ENCODE data around the gene KLK6. TPM values are rescaled to one million over a fixed set of nuclear protein-coding genes. Genes with fewer than 3 reads are reported as not detected.

Gene KLK6
- total and polyA plus RNA-seq, 2 donors (not counting 3 experiments of a cell fraction or from before 2014, with no cell fraction given), result 0.12 TPM; not detected in 1

DNA sequence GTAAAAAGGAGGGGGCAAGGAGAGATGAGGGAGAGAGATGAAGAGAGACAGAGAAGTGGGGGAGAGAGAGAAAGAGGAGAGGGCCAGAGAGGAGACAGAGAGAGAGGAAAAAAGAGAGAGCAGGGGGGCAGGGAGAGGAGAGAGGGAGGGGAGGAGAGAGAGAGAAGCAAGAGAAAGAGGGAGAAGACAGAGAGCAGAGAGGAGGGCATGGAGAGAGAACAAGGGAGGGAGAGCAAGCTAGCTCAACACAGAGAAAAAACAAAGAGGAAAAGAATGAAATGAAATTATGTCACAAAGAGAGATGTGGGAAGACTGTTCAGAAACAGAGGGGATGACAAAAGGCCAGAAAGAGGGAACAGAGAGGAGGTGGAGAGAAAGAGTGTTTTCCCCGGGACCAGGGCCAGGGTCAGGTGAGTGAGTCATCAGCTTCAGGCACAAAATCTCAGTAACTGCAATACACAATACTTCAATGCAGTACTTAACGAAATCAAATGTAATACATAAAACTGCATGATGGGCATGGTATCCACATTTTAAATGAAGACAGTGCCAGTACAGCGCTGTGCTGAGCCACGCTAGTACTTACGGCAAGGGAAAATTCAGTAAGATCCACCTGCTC, 9.5 kb upstream of the KLK6 start:
- no peak overlapping the region for H2AFZ ChIP-seq (ENCODE audit: low read depth, low read length)
- no peak overlapping the region for H3K4me2 ChIP-seq (ENCODE audit: insufficient read depth, low read length)
- H3K27me3 ChIP-seq (ENCODE audit: control insufficient read depth in 2 of 2, insufficient read depth in 2 of 2, low read length in 2 of 2), result no peaks in the 10 kb centered on the region
- no peak overlapping the region for H3K9ac ChIP-seq (replicated peaks; ENCODE audit: extremely low read depth, insufficient read depth, low read length)
- H3K9me3 ChIP-seq (replicated peaks; ENCODE audit: control insufficient read depth, insufficient read depth, low read length), result no peaks in the 10 kb centered on the region
- H3K9me1 ChIP-seq (replicated peaks; ENCODE audit: control insufficient read depth, extremely low read depth, insufficient read depth, low read length), result no peaks in the 10 kb centered on the region
- H3K79me2 ChIP-seq (ENCODE audit: control insufficient read depth, insufficient read depth, low read length), result no peaks in the 10 kb centered on the region
- CTCF ChIA-PET, result no interaction called here
- TF ChIP-seq, protein P1, sequence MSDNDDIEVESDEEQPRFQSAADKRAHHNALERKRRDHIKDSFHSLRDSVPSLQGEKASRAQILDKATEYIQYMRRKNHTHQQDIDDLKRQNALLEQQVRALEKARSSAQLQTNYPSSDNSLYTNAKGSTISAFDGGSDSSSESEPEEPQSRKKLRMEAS (IDR thresholded peaks at IDR 0.05; ENCODE audit: insufficient read depth, insufficient read length), result no peak
- TF ChIP-seq EZH2 (IDR thresholded peaks at IDR 0.05; ENCODE audit: borderline replicate concordance, low read depth, low read length, severe bottlenecking), result no peak
- no peak for TF ChIP-seq FOS (IDR thresholded peaks at IDR 0.05; ENCODE audit: borderline replicate concordance, insufficient read depth, low read length)
- no peak for TF ChIP-seq MYC (IDR thresholded peaks at IDR 0.05; ENCODE audit: low read depth, low read length)
- TF ChIP-seq, protein P2, sequence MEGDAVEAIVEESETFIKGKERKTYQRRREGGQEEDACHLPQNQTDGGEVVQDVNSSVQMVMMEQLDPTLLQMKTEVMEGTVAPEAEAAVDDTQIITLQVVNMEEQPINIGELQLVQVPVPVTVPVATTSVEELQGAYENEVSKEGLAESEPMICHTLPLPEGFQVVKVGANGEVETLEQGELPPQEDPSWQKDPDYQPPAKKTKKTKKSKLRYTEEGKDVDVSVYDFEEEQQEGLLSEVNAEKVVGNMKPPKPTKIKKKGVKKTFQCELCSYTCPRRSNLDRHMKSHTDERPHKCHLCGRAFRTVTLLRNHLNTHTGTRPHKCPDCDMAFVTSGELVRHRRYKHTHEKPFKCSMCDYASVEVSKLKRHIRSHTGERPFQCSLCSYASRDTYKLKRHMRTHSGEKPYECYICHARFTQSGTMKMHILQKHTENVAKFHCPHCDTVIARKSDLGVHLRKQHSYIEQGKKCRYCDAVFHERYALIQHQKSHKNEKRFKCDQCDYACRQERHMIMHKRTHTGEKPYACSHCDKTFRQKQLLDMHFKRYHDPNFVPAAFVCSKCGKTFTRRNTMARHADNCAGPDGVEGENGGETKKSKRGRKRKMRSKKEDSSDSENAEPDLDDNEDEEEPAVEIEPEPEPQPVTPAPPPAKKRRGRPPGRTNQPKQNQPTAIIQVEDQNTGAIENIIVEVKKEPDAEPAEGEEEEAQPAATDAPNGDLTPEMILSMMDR (IDR thresholded peaks at IDR 0.05; ENCODE audit: extremely low read depth in 1 of 2, insufficient read depth in 1 of 2, low read depth in 1 of 2, low read length in 2 of 2), result no peak
- TF ChIP-seq GATA2 (IDR thresholded peaks at IDR 0.05; ENCODE audit: insufficient read depth, insufficient read length, low read depth, low read length), result no peak
- TF ChIP-seq JUN (IDR thresholded peaks at IDR 0.05; ENCODE audit: borderline replicate concordance, insufficient read depth, insufficient read length, low read depth), result no peak
- no peak for TF ChIP-seq POLR2AphosphoS5 (IDR thresholded peaks at IDR 0.05; ENCODE audit: insufficient read depth, low read depth, low read length)
- TF ChIP-seq POLR2A (IDR thresholded peaks at IDR 0.05; ENCODE audit: low read depth, low read length), result no peak
- FAIRE-seq (no peak), DNase-seq (ENCODE audit: low read depth, low spot score) (no peak)
- H3K27ac ChIP-seq (ENCODE audit: insufficient read depth, low read depth, low read length), result no peak overlapping the region
- intact Hi-C loops (cut with micrococcal nuclease), result no loop called here
- no peak overlapping the region for H3K4me3 ChIP-seq (replicated peaks in 1 of 3; ENCODE audit: insufficient read depth in 1 of 3, low read depth in 1 of 3, low read length in 3 of 3)
- no TSS peak for BruUV-seq (replicated peaks)
- no peaks in the 10 kb centered on the region for H4K20me1 ChIP-seq (replicated peaks; ENCODE audit: control insufficient read depth, extremely low read depth, insufficient read depth, low read length)
- H3K36me3 ChIP-seq (ENCODE audit: control insufficient read depth in 2 of 2, extremely low read depth in 1 of 2, insufficient read depth in 2 of 2, low read length in 2 of 2), result no peaks in the 10 kb centered on the region
- no peaks in the 10 kb centered on the region for H3K4me1 ChIP-seq (ENCODE audit: control insufficient read depth, extremely low read depth, insufficient read depth, low read length)
- dilution Hi-C loops (cut with MboI; ENCODE audit: extremely low pct_ligation_motif_present, low sequenced_read_pairs), result no loop called here
- POLR2A ChIA-PET, result no interaction called here

All from endothelial cell of umbilical vein (primary cell).